GM19099 (cell line): Measurements from ENCODE around the gene KCNN1.

Source experiments
- POLR2A ChIP-seq: IDR thresholded peaks from 3 replicates; pipeline ENCODE4 v1.6.1; 2011; ENCODE audit warnings: low read depth; ENCODE audit not compliant: insufficient read length; ENCODE audit errors: extremely low read depth

Gene KCNN1

DNA sequence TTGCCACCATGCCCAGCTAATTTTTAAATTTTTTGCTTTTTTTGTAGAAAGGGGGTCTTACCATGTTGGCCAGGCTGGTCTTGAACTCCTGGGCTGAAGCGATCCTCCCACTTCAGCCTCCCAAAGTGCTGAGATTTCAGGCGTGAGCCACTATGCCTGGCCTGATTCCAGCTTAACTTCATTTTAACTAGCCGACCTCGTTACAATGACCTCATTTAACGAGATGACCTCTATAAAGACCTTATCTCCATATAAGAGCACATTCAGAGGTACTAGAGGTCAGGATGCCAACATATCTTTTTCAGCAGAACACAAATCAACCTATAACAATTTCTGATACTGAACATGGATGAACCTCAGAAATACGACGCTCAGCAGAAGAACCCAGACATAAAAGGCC lies 10.6 kb downstream of the KCNN1 start:
- TF ChIP-seq POLR2A, result no peak

- no peak for TF ChIP-seq POLR2A
These were observed 14.7 kb downstream of the KCNN1 start for GRCh38 chr19:17981611-17982010.

- TF ChIP-seq POLR2A, result no peak
These were observed 15.5 kb downstream of the KCNN1 start for GRCh38 chr19:17982430-17982829.

DNA sequence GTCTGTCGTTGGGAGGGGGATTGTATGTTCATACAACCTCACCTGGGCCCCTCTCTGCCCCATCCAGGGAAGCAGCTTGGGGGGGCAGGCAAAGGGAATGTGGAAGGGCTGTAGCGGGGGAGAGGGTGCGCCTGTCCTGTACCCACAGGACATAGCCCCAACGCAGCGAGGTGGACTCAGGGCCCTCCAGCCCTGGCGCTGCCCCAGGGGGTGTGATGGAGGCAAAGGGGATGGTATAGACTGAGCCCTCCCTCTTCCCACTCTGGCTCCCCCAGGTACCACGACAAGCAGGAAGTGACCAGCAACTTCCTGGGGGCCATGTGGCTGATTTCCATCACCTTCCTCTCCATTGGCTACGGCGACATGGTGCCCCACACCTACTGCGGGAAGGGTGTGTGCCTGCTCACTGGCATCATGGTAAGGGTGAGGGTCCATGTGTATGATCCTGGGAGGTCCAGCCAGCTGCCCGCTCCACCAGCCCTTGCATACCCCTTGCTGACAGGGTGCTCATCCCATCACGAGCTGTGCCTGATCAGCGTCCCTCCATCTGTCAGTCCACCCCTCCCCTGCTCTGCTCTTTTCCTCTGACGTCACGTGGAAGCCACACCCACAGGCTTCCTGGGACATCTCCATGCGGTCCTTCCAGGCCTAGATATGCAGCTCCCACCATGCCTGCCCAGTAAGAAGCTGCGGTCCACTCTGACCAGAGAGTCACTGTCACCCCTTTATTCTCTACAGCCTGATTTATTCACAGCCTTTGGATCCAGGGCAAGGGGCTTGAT lies 18.3 kb downstream of the KCNN1 start:
- TF ChIP-seq POLR2A, result no peak

- no peak for TF ChIP-seq POLR2A
These were observed 21.3 kb downstream of the KCNN1 start for GRCh38 chr19:17988161-17988560.

DNA sequence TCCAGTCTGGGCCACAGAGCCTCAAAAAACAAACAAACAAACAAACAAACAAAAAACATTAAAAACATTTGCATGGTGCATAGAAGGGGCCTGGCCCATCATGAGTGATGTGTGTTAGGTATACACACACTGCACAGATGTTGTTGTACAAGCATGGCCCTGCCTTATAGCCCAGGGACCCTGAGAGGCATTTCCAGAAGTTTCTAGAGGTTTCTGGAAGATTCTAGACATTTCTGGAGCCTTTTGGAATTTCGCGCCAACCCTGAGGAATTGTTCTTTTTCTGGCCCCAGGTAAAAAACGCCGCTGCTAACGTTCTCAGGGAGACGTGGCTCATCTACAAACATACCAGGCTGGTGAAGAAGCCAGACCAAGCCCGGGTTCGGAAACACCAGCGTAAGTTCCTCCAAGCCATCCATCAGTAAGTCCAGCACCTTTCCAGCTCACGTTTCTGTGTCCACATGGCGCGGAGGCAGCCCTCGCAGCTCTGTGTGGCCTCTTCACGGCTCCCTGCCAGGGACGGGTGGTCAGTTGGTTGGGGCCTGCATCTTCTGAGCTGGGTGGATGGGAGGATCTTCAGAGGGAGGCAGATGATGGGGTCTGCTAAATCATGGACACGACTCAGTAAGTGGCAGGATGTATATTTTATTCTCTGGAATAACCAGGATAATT lies 22.7 kb downstream of the KCNN1 start:
- no peak for TF ChIP-seq POLR2A

DNA sequence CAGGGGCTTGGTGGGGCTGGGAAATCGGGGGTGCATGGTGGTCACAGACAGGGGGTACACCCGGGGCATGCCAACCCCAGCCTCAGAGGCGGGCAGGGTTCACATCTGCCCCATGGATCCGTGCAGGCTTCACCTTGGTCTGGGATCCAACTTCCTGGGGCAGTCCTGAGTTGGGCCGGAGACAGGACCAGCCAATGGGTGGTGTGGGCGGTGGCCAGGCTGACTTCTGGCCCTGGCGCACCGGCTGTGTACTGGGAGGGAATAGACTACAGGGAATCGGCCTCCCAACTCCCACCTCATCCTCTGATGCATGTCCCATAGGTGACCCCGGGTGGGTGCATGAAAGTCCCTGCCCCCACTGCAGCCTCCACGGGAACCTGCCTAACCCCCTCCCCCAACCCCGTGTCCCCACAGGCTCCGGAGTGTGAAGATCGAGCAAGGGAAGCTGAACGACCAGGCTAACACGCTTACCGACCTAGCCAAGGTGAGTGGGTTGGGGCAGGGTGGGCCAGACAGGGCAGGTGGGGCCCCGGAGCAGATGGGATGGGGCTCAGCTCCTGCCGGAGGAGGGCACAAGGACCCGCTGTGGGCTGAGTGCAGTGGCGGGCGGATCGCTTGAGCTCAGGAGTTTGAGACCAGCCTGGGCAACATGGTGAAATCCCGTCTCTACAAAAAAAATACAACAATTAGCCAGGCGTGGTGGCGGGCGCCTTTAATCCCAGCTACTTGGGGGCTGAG lies 26.3 kb downstream of the KCNN1 start:
- no peak for TF ChIP-seq POLR2A

DNA sequence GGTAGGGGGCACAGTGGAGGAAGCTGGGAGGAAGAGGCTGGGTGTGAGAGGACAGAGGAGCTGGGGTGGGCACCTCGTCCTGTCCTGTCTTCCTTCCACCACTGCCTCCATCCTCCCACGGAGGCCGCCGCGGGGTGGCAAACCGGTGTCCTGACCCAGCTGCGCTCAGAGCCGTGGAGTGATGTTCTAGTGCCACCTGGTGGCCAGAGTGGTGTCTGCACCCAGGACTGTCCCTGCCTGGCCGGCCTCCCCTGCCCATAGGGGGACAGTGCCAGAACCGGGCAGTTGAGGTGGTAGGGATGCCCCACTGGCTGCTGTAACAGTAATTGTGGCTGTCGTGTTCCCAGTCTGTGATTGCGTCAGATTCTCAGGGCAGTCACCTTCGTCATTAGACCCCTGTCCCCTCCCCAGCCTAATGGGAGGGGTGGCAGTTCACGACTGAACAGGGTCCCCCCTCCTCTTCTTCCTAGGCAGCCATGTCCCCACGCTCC lies 30.0 kb downstream of the KCNN1 start:
- no peak for TF ChIP-seq POLR2A

- TF ChIP-seq POLR2A, result no peak
These were observed 31.3 kb downstream of the KCNN1 start for GRCh38 chr19:17997969-17998826.

DNA sequence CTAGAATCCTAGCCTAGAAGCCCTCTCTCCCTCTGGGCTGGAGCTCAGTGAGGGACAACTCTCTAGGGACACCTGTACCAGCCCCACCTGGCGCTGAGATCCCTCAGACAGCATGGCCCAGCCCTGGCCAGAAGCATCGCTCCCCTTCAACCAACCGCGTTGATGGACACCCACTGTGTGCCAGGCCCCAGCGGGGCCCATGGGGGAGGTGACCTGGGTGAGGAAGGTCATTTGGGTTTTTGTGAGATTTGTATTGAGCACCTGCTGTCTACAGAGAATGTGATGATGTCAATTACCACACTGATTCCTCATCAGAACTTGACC lies 31.9 kb downstream of the KCNN1 start:
- no peak for TF ChIP-seq POLR2A

DNA sequence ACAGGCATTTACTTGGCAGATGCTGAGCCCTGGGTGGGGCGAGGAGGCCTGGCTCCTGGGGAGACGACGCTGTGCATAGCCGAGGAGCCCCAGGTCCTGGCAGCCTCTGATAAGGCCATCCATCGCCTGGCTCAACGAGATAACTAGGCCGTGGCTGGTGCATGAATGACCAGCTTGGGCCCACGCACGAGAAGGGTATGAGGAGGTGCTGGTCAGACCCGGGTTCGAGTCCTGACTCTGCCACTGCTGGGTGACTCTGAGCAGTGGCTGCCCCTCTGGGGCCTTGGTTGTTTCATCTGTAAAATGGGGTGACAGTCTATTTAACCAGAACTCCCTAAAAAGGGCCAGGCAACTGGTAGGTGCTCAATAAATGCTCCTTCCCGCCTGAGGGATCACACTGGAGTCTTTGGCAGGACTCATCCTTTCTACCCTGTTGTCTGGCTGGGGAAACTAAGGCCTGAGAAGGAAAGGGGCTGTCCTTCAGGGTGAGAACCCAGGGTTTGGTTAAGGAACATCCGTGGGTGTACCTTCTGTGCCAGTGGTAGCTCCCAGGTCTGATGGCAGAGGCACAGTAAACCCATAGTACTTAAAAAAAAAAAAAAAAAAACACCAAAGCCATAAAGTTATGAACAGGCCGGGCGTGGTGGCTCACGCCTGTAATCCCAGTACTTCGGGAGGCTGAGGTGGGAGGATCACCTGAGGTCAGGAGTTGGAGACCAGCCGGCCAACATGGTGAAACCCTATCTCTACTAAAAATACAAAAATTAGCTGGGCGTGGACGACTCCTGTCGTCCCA lies 33.0 kb downstream of the KCNN1 start:
- no peak for TF ChIP-seq POLR2A

- no peak for TF ChIP-seq POLR2A
These were observed 33.6 kb downstream of the KCNN1 start for GRCh38 chr19:18000480-18000914.

GRCh38 chr19:18000915-18001776 lies 34.2 kb downstream of the KCNN1 start:
- TF ChIP-seq POLR2A, result peak; percentile 72
